Lower leg skin (tissue), 3 donors: ENCODE measurements around the gene NMU.

Experiments used
- CTCF ChIP-seq, 3 donors: fragments of 450-650 bp; IDR thresholded peaks; one replicate each; pipeline ENCODE4 v1.5.1; 2016; ENCODE audit warnings: antibody characterized with exemption in 3 of 3, mild to moderate bottlenecking in 3 of 3, moderate library complexity in 2 of 3
- POLR2A ChIP-seq, 2 donors: fragments of 450-650 bp; IDR thresholded peaks; one replicate each; pipeline ENCODE4 v1.6.1; 2016 to 2017; ENCODE audit warnings: antibody characterized with exemption in 2 of 2, mild to moderate bottlenecking in 1 of 2, moderate library complexity in 1 of 2

DNA sequence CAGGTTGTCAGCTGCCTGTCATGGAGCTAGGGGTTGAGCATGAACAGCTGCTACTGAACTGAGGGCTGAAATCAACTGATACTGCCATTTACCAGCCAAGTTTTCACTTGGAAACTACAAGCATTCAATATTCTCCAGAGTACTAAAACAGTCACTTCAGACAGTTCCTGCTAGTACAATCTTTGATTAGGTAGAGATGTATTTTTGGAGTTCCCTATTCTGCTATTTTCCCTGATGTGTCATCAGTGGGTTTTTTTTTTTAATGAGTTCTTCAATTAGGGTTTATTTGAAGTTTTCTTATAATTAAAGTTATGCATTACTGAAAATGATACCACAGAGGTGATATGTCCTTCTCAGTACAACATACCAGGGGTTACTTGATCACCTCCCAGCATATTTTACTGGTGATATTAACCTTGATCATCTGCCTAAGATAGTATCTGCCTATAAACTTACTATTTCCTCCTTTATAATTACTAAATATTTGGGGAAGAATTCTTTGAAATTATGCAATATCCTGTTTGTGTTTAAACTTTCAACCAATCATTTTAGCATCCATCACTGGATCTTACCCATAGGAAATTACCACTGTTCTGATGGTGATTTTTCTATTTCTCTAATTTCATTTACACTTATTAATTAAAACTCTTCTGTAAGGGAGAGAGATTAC is 57.6 kb downstream of the NMU start:
- TF ChIP-seq CTCF (IDR thresholded peaks at IDR 0.05) (no peak), POLR2A (IDR thresholded peaks at IDR 0.05) (no peak)
